ENCODE data around the gene SNRPA.

SNRPA gene

DNA sequence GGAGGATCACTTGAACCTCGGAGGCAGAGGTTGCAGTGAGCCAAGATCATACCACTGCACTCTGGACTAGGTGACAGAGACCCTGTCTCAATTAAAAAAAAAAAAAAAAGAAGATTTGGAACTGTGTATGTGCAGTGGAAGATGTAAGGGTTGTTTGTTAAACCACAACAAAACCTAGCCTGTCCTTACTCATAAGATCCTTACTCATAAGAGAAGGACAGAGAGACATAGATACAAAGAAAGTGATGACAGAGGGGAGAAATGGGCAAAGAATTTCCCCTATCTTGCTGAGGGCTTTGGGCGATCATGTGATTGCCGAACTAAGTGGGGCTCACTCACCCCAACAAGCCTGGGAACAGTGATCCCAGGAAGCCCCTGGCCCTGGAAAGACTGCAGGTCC is 26.1 kb upstream of the SNRPA start:
- TF ChIP-seq POLR2AphosphoS5 (IDR thresholded peaks at IDR 0.05; ENCODE audit: low read depth, low read length) (no peak), TAF1 (IDR thresholded peaks at IDR 0.05; ENCODE audit: borderline replicate concordance, insufficient read depth, low read length) (no peak), SIN3A (IDR thresholded peaks at IDR 0.05; ENCODE audit: borderline replicate concordance, insufficient read depth, low read length) (no peak), FOXP2 (optimal IDR thresholded peaks at IDR 0.05; ENCODE audit: borderline replicate concordance, extremely low read depth, extremely low read length, insufficient read depth) (no peak)
- TF ChIP-seq, protein P1, sequence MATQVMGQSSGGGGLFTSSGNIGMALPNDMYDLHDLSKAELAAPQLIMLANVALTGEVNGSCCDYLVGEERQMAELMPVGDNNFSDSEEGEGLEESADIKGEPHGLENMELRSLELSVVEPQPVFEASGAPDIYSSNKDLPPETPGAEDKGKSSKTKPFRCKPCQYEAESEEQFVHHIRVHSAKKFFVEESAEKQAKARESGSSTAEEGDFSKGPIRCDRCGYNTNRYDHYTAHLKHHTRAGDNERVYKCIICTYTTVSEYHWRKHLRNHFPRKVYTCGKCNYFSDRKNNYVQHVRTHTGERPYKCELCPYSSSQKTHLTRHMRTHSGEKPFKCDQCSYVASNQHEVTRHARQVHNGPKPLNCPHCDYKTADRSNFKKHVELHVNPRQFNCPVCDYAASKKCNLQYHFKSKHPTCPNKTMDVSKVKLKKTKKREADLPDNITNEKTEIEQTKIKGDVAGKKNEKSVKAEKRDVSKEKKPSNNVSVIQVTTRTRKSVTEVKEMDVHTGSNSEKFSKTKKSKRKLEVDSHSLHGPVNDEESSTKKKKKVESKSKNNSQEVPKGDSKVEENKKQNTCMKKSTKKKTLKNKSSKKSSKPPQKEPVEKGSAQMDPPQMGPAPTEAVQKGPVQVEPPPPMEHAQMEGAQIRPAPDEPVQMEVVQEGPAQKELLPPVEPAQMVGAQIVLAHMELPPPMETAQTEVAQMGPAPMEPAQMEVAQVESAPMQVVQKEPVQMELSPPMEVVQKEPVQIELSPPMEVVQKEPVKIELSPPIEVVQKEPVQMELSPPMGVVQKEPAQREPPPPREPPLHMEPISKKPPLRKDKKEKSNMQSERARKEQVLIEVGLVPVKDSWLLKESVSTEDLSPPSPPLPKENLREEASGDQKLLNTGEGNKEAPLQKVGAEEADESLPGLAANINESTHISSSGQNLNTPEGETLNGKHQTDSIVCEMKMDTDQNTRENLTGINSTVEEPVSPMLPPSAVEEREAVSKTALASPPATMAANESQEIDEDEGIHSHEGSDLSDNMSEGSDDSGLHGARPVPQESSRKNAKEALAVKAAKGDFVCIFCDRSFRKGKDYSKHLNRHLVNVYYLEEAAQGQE (IDR thresholded peaks at IDR 0.05; ENCODE audit: insufficient read depth in 1 of 2, low read depth in 2 of 2, low read length in 2 of 2): no peak

DNA sequence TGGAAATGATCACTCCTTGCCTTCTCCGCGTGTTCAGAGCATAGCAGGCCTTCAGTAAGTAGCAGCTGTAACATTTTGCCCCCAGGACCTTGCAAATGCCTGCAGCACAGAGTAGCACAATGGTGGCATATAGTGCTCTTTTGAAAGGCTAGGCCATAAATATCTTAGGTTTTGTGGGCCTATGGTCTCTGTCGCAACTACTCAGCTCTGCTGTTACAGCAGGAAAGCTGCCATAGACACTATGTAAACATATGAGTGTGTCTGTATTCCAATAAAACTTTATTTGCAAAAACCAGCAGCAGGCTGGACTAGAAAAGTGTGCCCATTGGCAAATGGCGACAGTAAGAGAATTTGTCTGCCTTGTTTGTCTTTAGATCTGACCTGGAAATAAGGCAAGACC is 24.7 kb upstream of the SNRPA start:
- TF ChIP-seq SIN3A (IDR thresholded peaks at IDR 0.05; ENCODE audit: borderline replicate concordance, insufficient read depth, low read length) (no peak), FOXP2 (optimal IDR thresholded peaks at IDR 0.05; ENCODE audit: borderline replicate concordance, extremely low read depth, extremely low read length, insufficient read depth) (no peak), POLR2AphosphoS5 (IDR thresholded peaks at IDR 0.05; ENCODE audit: low read depth, low read length) (no peak), TAF1 (IDR thresholded peaks at IDR 0.05; ENCODE audit: borderline replicate concordance, insufficient read depth, low read length) (no peak)
- TF ChIP-seq, protein P1 (IDR thresholded peaks at IDR 0.05; ENCODE audit: insufficient read depth in 1 of 2, low read depth in 2 of 2, low read length in 2 of 2): no peak

DNA sequence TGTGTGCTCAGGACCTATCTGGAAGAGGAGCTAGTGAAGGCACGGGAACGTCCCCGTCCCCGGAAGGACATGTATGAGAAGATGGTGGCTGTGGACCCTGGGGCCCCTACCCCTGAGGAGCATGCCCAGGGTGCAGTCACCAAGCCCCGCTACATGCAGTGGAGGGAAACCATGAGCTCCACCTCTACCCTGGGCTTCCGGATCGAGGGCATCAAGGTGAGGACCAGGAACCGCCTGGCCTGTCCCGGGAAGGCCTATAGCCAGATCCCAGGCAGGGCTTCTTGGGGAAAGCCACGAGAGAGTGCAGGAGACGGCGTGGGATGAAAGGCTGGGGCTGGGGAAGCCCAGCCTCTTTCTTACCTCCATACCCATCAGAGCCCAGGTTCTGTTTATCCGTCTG is 17.9 kb upstream of the SNRPA start:
- TF ChIP-seq POLR2AphosphoS5 (IDR thresholded peaks at IDR 0.05; ENCODE audit: low read depth, low read length): no peak
- TF ChIP-seq, protein P1 (IDR thresholded peaks at IDR 0.05; ENCODE audit: insufficient read depth in 1 of 2, low read depth in 2 of 2, low read length in 2 of 2): no peak
- TF ChIP-seq TAF1 (IDR thresholded peaks at IDR 0.05; ENCODE audit: borderline replicate concordance, insufficient read depth, low read length): no peak

DNA sequence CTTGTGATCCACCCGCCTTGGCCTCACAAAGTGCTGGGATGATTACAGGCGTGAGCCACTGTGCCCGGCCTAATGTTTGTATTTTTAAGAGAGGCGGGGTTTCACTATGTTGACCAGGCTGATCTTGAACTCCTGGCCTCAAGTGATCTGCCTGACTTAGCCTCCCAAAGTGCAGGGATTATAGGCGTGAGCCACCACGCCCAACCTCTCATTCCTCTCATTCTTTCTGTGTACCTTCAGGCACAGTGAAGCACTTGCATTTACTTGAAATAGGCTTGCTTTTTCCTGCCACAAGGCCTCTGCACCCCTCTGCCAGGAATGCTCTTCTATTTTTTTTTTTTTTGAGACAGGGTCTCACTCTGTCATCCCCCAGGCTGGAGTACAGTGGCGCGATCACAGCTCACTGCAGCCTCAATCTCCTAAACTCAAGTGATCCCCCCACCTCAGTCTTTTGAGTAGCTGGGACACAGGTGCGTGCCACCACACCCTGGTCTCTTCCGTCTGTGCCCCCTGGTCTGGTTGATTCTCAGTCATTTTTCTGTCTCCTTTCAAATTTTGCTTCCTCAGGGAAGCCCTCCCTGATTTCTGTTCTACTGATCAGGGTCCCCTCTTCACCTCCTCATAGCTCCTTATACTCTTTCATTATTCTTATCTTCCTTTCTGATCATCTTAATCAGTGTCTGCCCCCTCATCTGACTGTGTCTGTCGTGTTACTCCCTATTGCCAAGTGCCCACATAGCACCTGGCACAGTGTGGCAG is 15.8 kb upstream of the SNRPA start:
- no peak for TF ChIP-seq POLR2AphosphoS5 (IDR thresholded peaks at IDR 0.05; ENCODE audit: low read depth, low read length)
- TF ChIP-seq TAF1 (IDR thresholded peaks at IDR 0.05; ENCODE audit: borderline replicate concordance, insufficient read depth, low read length): no peak
- no peak for TF ChIP-seq FOXP2 (optimal IDR thresholded peaks at IDR 0.05; ENCODE audit: borderline replicate concordance, extremely low read depth, extremely low read length, insufficient read depth)
- TF ChIP-seq, protein P1 (IDR thresholded peaks at IDR 0.05; ENCODE audit: insufficient read depth in 1 of 2, low read depth in 2 of 2, low read length in 2 of 2): no peak
- TF ChIP-seq SIN3A (IDR thresholded peaks at IDR 0.05; ENCODE audit: borderline replicate concordance, insufficient read depth, low read length): no peak

All from PFSK-1 (cell line).